ENCODE results near the gene RAB3D.

Gene RAB3D

DNA sequence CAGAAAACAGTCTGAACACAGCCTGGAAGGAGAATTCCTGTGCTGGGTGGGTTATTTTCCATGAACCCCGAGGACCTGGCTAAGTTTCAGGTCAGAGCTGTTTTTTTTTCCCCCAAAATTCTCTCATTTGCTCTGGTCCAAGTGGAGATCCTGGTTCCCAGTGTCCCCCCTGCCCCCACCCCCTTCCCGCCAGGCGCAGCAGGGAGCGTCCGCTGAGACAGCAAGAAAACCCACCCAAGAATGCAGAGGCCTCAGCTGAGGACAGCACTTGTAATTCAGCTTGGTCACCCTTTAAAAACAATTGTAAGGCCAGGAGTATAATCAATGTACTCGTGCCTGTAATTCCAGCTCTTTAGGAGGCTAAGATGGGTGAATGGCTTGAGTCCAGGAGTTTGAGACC is 54.9 kb downstream of the RAB3D start:
- DNase-seq (ENCODE audit: low read depth in 2 of 2): no peak
- TF ChIP-seq, protein P1, sequence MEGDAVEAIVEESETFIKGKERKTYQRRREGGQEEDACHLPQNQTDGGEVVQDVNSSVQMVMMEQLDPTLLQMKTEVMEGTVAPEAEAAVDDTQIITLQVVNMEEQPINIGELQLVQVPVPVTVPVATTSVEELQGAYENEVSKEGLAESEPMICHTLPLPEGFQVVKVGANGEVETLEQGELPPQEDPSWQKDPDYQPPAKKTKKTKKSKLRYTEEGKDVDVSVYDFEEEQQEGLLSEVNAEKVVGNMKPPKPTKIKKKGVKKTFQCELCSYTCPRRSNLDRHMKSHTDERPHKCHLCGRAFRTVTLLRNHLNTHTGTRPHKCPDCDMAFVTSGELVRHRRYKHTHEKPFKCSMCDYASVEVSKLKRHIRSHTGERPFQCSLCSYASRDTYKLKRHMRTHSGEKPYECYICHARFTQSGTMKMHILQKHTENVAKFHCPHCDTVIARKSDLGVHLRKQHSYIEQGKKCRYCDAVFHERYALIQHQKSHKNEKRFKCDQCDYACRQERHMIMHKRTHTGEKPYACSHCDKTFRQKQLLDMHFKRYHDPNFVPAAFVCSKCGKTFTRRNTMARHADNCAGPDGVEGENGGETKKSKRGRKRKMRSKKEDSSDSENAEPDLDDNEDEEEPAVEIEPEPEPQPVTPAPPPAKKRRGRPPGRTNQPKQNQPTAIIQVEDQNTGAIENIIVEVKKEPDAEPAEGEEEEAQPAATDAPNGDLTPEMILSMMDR (IDR thresholded peaks at IDR 0.05; ENCODE audit: low read depth, low read length): no peak
- H3K4me3 ChIP-seq (replicated peaks in 1 of 2; ENCODE audit: low read depth in 2 of 2, low read length in 2 of 2): no peak overlapping the region

DNA sequence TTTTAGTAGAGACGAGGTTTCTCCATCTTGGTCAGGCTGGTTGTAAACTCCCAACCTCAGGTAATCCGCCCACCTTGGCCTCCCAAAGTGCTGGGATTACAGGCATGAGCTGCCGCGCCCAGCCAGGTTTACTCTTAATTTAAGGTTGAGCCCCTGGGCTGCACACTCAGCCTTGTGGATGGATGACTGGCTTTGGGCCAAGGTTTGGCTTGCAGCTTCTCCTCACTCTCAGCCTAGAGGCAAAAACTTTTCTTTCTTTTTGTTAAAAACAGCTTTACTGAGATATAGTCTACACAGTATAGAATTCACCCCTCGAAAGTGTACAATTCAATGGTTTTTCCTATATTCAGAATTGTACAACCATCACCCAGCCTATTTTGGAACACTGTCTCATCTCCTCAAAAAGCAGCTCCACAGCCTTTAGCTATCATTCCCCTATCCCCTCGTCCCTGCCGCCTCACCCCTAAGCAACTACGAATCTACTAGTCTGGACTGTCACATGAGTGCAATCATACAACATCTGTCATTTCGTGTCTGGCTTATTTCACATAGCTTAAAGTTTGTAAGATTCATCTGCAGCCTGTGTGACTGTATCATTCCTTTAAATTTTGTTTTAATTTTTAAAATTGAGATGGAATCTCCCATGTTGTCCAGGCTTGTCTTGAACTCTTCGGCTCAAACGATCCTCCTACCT is 58.0 kb downstream of the RAB3D start:
- peak in 1 of 2 donors; percentile 39 for DNase-seq (ENCODE audit: low read depth in 2 of 2)
- H3K4me3 ChIP-seq (replicated peaks in 1 of 2; ENCODE audit: low read depth in 2 of 2, low read length in 2 of 2): no peak overlapping the region

DNA sequence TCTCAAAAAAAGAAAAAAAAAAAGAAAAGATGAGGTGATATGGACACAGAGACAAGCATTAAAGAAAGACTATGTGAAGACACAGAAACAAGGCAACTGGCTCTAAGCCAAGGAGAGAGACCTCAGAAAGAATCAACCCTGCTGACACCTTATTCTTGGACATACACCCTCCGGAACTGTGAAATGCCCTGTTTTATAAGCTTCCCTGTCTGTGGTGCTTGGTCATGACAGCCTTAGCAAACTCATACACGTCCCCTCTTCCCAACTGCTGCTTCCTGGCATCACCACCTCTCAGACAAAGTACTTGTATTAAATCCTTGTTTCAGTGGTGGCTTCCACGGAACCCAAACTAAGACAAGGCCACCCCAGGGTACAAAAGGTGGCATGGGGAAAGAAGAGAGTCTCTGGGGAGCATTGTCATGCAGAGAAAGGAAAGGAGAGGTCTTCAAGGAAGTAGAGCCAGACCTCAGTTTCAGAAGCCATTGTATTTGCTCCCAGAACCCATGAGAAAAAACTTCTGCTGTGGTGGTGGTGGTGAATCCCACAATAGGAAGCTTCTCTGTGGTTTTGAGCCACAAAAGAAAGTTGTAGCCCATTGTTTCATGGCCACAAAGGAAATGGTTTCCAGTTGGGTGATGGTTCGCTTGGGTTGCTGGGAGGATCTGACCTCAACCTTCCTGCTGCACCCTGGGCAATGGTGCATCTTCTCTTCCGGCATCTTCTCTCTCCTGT is 59.8 kb downstream of the RAB3D start:
- no peak overlapping the region for H3K4me3 ChIP-seq (replicated peaks in 1 of 2; ENCODE audit: low read depth in 2 of 2, low read length in 2 of 2)
- TF ChIP-seq, protein P1 (IDR thresholded peaks at IDR 0.05; ENCODE audit: low read depth, low read length): no peak
- peak in 1 of 2 donors; percentile 77 for DNase-seq (ENCODE audit: low read depth in 2 of 2)

More for the DNA sequence above, 58.0 kb downstream of the RAB3D start:
- TF ChIP-seq, protein P1 (IDR thresholded peaks at IDR 0.05; ENCODE audit: low read depth, low read length): no peak

DNA sequence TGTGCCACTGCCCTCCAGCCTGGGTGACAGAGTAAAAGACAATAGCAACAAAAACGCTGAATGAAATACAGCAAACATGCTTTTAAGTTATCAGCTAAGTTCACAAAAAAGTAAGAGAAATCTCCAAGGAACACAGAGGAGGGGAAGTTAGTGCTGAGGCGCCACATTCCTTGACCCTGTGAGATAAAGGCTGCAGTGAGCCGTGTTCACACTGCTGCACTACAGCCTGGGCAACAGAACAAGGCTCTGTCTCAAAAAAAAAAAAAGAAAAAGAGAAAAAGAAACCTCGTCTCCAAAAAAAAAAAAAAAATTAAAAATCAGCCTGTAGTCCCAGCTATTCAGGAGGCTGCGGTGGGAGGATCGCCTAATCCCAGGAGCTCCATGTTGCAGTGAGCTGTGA is 60.8 kb downstream of the RAB3D start:
- TF ChIP-seq, protein P1 (IDR thresholded peaks at IDR 0.05; ENCODE audit: low read depth, low read length): no peak
- no peak overlapping the region for H3K4me3 ChIP-seq (replicated peaks in 1 of 2; ENCODE audit: low read depth in 2 of 2, low read length in 2 of 2)
- peak in 1 of 2 donors; percentile 91 for DNase-seq (ENCODE audit: low read depth in 2 of 2)

DNA sequence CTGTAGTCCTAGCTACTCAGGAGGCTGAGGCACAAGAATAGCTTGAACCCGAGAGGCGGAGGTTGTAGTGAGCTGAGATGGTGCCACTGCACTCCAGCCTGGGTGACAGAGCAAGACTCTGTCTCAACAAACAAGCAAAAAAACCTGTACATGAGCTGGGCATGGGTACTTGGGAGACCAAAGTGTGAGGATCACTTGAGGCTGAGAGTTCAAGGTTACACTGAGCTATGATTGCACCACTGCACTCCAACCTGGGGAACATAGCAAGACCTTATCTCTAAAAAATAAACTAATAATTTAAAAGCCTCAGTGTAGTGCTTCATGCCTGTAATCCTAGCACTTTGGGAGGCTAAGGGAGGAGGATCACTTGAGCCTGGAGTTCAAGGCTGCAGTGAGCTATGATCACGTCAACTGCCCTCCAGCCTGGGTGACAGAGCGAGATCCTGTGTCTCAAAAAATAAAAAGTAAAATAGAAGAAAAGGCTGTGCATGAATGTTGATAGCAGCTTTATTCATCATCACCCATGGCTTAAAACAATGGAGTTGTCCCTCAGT is 64.8 kb downstream of the RAB3D start:
- DNase-seq (ENCODE audit: low read depth in 2 of 2): no peak
- no peak overlapping the region for H3K4me3 ChIP-seq (replicated peaks in 1 of 2; ENCODE audit: low read depth in 2 of 2, low read length in 2 of 2)
- TF ChIP-seq, protein P1 (IDR thresholded peaks at IDR 0.05; ENCODE audit: low read depth, low read length): no peak

DNA sequence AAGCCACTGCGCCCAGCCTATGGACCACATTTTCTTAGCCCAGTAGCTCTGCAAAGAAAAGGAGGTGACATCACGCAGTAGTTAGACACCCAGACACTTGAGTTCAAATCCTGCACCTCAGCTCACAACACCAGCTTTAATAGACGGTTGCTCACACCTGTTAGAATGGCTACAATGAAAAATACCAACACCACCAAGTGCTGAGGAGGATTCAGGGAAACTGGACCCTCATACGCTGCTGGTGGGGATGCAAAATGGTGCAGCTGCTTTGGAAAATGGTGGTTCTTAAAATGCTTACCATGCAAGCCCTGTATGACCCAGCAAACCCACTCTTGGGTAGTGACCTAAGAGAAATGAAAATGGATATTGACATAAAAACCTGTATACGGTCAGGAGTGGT is 65.5 kb downstream of the RAB3D start:
- TF ChIP-seq, protein P1 (IDR thresholded peaks at IDR 0.05; ENCODE audit: low read depth, low read length): no peak
- no peak for DNase-seq (ENCODE audit: low read depth in 2 of 2)
- no peak overlapping the region for H3K4me3 ChIP-seq (replicated peaks in 1 of 2; ENCODE audit: low read depth in 2 of 2, low read length in 2 of 2)
